Sigmoid colon (tissue), 4 donors: ENCODE data around the gene TTLL11.

Source experiments
- EP300 ChIP-seq, 4 donors: sonication (generic); formaldehyde crosslinking; IDR thresholded peaks; one replicate each; pipeline ENCODE4 v1.6.1; 2017; ENCODE audit warnings: antibody characterized with exemption in 4 of 4
- POLR2A ChIP-seq, 2 donors: fragments of 450-650 bp; IDR thresholded peaks; one replicate each; pipeline ENCODE4 v1.6.1; 2016; ENCODE audit warnings: antibody characterized with exemption in 2 of 2, mild to moderate bottlenecking in 2 of 2, moderate library complexity in 2 of 2
- POLR2AphosphoS5 ChIP-seq, 4 donors: sonication (generic); formaldehyde crosslinking; IDR thresholded peaks; one replicate each; pipeline ENCODE4 v1.6.1; 2017; ENCODE audit warnings: antibody characterized with exemption in 4 of 4
- TF ChIP-seq, protein P1 (sequence below), 4 experiments: fragments of 450-650 bp in 3 of 4; fragments of 200-600 bp in 1 of 4; IDR thresholded peaks; one replicate each; pipeline ENCODE4 v1.5.1; 2016 to 2019; ENCODE audit warnings: antibody characterized with exemption in 4 of 4, mild to moderate bottlenecking in 3 of 4, moderate library complexity in 2 of 4

DNA sequence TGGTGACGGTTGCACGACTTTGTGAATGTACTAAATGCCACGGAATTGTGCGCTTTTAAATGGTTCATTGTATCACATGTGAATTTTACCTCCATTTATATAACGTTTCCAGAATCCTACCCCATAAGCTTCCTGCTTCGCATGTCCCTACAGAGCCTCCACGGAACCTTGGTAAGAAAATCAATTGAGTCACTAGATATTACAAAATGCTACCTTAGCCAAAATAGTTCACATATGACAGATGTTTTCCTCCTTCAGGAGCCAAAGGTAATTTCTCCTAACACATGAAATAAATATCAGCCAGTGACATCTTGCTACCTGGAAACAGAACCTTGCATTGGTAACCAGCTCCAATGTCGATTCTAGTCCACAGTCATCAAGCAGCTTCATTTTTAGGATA, 125.1 kb downstream of the TTLL11 start:
- TF ChIP-seq POLR2AphosphoS5 (IDR thresholded peaks at IDR 0.05): no peak
- TF ChIP-seq, protein P1, sequence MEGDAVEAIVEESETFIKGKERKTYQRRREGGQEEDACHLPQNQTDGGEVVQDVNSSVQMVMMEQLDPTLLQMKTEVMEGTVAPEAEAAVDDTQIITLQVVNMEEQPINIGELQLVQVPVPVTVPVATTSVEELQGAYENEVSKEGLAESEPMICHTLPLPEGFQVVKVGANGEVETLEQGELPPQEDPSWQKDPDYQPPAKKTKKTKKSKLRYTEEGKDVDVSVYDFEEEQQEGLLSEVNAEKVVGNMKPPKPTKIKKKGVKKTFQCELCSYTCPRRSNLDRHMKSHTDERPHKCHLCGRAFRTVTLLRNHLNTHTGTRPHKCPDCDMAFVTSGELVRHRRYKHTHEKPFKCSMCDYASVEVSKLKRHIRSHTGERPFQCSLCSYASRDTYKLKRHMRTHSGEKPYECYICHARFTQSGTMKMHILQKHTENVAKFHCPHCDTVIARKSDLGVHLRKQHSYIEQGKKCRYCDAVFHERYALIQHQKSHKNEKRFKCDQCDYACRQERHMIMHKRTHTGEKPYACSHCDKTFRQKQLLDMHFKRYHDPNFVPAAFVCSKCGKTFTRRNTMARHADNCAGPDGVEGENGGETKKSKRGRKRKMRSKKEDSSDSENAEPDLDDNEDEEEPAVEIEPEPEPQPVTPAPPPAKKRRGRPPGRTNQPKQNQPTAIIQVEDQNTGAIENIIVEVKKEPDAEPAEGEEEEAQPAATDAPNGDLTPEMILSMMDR (IDR thresholded peaks at IDR 0.05): no peak
- TF ChIP-seq POLR2A (IDR thresholded peaks at IDR 0.05): no peak
- no peak for TF ChIP-seq EP300 (IDR thresholded peaks at IDR 0.05)
